Measurements from ENCODE around the gene PNPLA5. TPM values are rescaled to one million over a fixed set of nuclear protein-coding genes. Genes with fewer than 3 reads are reported as not detected.

PNPLA5 gene
- total RNA-seq, 1 donor from 2014 or later: not detected

DNA sequence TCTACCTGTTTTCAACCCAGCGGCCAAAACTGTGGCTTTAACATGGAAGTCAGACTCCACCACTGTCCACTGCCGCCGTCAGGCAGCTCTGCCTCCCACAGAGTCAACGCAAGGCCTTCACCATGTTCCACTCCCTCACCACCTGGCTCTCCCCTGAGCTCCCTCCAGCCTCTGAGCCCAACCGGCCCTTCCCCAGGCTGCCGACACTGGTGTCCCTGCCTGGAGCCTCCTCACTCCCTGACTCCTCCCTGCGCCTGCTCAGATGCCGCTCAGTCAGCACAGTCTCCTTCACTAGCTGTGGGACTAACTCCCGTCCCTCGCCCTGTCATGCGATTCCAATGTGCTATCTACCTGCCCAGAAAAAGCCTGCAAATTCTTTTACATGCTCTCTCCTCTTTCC, 45.8 kb downstream of the PNPLA5 start:
- TF ChIP-seq, protein P1, sequence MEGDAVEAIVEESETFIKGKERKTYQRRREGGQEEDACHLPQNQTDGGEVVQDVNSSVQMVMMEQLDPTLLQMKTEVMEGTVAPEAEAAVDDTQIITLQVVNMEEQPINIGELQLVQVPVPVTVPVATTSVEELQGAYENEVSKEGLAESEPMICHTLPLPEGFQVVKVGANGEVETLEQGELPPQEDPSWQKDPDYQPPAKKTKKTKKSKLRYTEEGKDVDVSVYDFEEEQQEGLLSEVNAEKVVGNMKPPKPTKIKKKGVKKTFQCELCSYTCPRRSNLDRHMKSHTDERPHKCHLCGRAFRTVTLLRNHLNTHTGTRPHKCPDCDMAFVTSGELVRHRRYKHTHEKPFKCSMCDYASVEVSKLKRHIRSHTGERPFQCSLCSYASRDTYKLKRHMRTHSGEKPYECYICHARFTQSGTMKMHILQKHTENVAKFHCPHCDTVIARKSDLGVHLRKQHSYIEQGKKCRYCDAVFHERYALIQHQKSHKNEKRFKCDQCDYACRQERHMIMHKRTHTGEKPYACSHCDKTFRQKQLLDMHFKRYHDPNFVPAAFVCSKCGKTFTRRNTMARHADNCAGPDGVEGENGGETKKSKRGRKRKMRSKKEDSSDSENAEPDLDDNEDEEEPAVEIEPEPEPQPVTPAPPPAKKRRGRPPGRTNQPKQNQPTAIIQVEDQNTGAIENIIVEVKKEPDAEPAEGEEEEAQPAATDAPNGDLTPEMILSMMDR (conservative IDR thresholded peaks at IDR 0.05; ENCODE audit: low read depth, low read length): no peak
- no peak for DNase-seq (ENCODE audit: low read depth)
- H3K4me3 ChIP-seq (ENCODE audit: low read depth, low read length): no peak overlapping the region

DNA sequence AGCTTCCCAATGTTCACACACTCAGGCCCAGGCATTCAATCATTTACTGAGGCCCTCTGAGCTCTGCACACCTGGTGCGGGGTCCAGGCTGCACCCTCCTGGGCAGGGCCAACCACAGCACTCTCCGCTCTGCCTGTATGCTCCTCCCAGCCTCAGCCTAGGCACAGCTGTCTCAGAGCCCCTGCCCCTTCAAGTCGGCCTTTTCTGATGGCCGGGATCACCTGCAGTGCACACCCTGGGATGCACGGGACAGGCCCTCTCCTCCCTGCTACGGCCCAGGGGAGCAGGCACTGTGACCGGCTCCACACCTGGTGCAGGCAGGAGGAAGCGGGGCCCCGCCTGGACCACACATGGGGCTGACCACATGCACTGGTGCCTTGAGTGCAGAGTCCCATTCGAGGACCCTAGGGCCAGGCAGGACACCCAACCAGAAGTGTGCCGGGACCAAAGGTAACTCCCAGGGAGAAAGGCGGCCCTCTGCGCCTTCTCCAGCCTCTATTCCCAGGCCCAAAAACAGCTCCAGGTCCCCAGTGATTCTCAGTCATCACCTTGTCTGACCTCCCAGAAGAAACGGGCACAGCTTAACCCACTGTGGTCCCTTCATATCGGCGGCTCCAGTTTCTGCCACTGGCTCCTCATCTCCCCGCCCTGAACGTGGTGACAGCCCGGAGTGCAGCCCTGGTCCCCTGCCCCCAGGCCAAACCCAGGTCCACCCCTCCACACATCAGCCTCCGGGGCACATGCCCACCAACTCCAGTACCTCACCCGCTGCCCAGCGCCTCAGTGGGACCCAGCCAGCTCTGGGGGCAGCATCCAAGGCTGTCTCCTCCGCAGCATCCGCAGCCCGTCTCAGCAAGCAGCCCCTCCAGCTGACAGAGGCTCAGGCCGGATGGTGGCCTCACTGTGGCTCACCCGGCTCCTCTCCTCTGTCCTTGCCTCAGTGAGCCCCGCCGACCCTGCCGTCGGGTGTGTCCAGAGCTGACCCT, 47.0 kb downstream of the PNPLA5 start:
- TF ChIP-seq, protein P1 (conservative IDR thresholded peaks at IDR 0.05; ENCODE audit: low read depth, low read length): no peak

DNA sequence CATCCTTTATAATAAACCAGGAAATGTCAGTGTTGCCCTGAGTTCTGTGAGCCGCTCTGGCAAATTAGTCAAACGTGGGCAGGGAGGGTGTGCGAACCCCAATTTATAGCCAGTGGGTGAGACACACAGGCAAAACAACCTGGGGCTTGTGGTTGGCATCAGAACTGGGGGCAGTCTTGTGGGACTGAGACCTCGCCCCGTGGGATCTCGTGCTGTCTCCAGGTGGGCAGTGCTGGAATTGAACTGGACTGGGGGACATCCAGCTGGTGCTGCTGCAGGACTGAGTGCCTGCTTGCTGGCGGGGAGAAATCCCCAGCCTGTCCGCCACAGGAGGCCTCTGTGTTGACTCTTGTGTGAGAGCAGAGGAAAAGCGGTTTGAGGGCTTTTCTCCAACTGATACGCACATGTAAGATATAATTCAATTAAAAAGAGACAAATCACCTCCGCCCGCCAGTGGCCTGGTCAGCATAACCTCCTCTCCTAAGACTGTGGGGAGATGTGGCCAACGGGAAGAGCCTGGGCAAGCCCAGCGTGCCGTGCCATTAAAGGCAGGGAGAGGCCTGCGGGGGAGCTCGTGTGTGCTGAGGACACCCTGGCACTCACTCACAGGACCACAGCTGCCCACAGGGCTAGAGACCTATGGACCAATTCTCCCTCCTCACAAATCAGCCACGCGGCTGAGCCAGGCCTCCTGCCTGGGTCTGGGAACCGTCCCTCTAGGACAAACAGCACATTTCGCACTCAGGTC, 47.9 kb downstream of the PNPLA5 start:
- TF ChIP-seq, protein P1 (conservative IDR thresholded peaks at IDR 0.05; ENCODE audit: low read depth, low read length): no peak
- H3K4me3 ChIP-seq (ENCODE audit: low read depth, low read length): no peak overlapping the region
- DNase-seq (ENCODE audit: low read depth): no peak

More for the DNA sequence above, 47.0 kb downstream of the PNPLA5 start:
- DNase-seq (ENCODE audit: low read depth): no peak
- H3K4me3 ChIP-seq (ENCODE audit: low read depth, low read length): no peak overlapping the region

DNA sequence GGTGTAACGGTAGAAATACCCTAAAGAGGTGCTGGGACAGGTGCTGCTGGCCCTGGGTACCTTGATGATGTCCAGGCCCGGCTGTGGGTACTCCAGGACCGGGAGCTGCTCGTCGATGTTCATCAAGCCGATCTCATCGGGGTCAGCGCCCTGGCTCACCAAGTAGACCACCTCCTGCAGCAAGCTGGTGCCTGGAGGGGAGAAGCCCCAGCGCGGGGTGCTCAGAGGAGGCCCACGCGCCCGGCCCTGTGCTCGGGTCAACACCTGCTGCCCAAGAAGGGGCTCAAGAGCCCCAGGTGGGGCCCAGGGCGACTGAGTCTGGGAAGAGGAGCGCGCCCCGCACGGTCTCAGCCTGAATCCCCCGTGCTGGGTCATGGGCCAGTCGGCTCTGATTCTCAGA, 50.1 kb downstream of the PNPLA5 start:
- no peak for DNase-seq (ENCODE audit: low read depth)
- TF ChIP-seq, protein P1 (conservative IDR thresholded peaks at IDR 0.05; ENCODE audit: low read depth, low read length): no peak
- no peak overlapping the region for H3K4me3 ChIP-seq (ENCODE audit: low read depth, low read length)

DNA sequence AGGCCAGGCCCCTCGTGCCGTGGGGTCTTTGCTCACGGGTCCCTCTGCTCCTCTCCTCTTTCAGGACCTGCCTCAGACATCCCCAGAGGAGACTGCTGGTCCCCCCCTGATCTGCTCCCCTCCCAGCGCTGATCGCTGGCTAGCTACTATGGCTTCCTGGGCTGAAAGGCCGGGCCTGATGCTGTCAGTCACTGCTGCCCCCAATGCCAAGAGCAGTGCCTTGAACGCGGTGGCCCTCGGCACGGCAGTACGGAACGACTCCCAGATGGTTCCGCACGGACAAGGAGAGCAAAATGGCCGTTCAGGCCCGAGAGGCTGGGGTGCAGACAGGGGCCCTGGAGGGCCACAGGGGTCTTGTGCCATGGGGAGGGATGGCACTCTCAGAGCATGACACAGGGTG, 51.0 kb downstream of the PNPLA5 start:
- TF ChIP-seq, protein P1 (conservative IDR thresholded peaks at IDR 0.05; ENCODE audit: low read depth, low read length): no peak
- H3K4me3 ChIP-seq (ENCODE audit: low read depth, low read length): no peak overlapping the region
- DNase-seq (ENCODE audit: low read depth): no peak

DNA sequence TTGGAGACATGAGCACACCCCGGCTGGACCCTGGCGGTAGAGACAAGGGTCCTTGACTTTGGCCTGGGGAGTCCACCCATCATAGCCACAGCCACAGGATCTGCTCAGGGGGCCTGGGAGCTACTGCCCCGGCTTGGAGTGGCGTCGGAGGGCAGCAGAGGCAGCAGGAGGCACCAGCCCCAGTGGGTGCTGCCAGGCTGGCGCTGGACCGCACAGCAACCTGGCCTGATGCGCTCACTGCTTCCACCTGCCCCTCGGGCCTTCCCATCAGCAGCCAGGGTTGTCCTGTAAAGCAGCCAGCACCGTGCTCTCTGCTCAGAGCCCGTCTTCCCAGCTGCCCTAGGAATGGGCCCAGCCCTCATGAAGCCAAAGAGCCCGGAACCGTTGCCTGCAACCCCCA, 51.4 kb downstream of the PNPLA5 start:
- no peak overlapping the region for H3K4me3 ChIP-seq (ENCODE audit: low read depth, low read length)
- DNase-seq (ENCODE audit: low read depth): no peak
- TF ChIP-seq, protein P1 (conservative IDR thresholded peaks at IDR 0.05; ENCODE audit: low read depth, low read length): no peak
